Measurements from ENCODE around the gene FZD2.

GRCh38 chr17:44518032-44518431 is 39.3 kb upstream of the FZD2 start:
- TF ChIP-seq POLR2A (IDR thresholded peaks at IDR 0.05; ENCODE audit: low read depth, low read length) (no peak), TAF1 (IDR thresholded peaks at IDR 0.05; ENCODE audit: borderline replicate concordance, low read depth, low read length) (no peak), POLR2AphosphoS5 (IDR thresholded peaks at IDR 0.05; ENCODE audit: low read depth, low read length) (no peak)
